Activated CD8-positive, alpha-beta memory T cell treated with anti-CD3 and anti-CD28 coated beads, Interleukin-2, amount 50 U/mL, for 1 hour (primary cell): ENCODE data around the gene PSMC3.

Experiments used
- DNase-seq: peaks from one replicate; pipeline ENCODE4 v3.0.0-alpha.2; 2020; ENCODE audit errors: extremely low read depth

PSMC3 gene

DNA sequence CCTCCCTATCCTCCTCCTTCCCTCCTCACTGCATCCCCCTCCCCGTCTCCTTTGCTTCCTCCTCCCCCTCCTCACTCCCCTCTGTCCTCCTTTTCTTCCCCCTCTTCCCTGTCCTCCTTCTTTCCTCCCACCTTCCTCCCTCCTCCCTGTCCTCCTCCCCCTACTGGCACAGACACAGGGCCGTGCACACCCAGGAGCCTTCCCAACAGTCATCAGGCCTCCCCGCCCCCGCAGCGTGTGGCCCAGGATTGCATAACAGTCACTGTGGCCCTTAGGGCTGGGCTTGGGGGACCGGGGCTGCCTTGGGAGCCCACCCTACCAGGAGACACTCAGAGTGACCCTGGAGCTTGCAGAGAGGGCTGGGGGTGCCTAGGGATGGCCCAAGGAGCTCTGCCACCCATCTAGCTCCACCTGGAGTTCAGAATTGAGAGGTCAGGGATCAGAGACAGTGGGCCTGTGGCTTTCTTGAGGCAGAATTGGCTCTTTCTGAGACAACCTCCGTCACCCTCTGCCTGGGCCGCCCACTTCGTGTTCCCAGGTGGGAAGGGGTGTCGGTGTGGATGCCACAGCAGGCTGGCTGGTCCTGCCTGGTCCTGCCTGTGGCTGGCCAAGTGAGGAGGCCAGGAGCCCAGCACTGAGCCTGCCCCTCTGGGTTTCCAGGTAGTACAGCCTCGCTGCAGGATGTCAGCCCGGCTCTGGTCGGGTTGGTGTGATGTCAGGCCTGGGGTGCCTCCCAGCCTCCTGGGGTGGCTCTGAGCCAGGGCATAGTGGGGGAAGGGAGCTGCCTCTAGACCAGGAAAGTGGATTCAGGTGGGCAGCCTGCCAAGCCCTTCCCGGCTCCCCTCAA lies 49.5 kb downstream of the PSMC3 start:
- no peak for DNase-seq

DNA sequence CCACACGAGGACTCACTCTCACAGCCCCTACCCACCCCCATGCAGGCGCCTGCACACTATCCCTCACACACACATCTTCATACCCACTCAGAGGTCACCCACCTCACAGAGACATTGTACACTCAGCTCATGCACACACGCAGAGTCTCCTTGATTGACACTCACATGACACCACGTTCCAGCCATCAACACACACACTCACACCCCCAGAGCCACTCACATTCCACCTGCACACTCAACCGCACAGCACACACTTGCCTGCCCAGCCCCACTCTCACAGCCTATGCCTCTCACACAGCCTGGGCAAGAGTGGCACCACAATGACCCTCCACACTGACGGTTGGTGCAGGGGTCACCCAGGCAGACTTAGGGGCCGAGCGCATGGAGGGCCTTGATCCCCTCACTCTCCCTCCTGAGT lies 50.1 kb downstream of the PSMC3 start:
- no peak for DNase-seq

DNA sequence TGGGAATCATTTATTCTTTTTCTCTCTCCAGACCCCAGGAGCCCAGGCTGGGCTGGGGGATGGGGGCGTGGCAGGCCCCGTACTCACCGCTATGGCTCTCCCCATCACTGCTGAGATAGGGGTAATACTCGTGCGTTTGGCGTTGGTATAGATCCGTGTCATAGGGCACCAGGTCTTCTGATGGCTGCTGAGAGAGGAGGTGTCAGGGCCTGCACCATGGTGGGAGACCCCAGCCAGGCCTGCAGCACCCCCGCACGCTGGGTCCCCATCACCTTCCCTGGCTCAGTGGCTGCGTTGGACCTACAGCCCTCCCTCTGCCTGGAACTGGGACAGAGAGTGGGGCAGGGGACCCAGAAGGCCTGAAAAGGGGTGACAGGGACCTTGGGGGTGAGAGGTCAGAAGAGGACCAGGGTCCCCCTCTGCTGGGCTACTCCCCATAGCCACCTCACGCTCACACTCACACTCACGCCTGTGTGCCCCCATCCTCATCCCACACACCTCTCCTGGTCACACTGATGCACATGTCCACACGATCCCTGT lies 50.6 kb downstream of the PSMC3 start:
- no peak for DNase-seq

DNA sequence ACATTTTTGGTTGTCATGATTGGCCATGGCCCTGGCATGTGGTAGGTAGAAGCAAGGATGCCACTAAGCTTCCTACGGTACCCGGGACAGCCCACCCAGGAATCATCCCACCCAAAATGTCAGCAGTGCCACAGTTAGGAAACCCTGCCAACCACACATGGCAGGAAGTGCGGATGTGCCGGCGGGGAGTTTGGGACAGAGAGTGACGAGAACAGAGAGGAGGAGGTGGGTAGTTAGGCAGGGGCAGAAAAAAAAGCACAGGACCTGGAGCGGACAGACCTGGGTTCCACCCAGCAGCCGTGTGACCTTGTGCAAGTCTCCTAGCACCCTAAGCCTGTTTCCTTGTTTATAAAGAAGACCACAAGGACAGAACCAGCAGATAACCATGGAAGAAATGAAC lies 51.2 kb downstream of the PSMC3 start:
- DNase-seq, result no peak

DNA sequence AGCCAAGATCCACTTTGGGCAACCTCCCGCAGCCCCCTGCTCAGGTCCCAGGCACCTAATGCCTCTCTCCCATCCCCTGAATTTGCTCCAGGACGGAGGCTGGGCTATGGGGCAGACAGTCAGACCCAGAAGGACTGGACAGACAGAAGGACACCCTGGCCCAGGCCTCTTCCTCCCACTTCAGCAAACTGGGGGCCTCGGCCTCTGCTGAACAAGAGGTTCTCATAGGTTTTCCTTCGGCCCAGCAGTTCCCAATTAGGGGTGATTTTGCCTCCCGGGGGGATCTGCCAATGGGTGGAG lies 51.6 kb downstream of the PSMC3 start:
- no peak for DNase-seq

DNA sequence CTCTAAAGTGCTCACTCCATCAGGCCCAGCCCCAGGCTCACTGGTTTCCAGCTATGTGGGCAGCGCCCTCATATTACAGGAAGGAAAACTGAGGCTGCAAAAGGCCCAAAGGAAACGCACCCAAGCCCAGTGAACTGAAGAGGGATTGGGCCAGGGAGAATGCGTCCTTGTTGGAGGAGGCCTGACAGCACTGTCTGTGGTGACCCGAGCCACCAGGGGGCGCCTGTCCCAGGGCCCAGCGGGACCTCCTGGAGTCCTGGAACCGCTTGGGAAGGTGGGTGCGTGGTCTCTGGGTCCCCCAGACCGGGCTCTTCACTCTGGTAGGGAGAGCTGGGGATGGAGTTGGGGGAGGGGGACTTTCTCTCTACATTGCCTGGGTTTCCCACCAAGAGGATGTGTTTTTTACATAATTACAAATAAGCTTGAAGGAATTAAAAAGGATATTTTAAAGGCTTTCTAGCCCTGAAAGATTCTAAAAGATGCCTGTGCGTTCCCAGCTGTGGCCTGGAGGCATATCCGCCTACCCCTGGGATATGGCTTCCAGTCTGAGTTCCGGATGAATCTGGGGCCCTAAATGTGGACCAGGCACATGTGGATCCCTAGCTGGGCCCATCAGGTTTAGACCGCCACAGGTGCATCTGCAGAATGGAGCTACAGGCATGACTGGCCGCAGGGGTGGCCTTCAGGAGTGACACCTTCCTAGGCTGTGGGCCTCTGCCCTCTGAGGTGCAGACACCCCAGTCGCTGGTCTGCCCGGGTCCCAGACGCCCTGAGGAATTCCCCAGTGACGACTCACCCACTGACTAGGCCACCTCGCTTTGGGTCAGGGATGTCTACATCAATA lies 52.1 kb downstream of the PSMC3 start:
- peak; percentile 54 for DNase-seq

DNA sequence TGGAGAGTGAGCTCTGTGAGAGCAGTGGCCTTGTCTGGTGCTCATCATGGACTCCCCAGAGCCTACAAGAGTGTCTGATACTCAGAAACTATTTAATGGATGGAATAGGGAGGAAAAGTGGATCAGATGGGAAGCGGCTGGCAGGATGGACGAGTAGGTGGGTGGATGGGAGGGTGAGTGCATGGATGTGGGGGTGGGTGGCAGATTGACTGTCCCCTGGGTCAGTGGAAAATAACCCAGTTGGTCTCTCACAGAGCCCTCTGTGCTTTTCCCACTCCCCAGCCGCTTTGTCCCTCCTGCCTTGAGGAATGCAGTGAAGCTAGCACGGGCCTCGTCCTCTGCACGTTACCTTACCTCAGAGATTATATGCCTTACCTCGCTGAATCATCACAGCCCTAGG lies 53.8 kb downstream of the PSMC3 start:
- no peak for DNase-seq

DNA sequence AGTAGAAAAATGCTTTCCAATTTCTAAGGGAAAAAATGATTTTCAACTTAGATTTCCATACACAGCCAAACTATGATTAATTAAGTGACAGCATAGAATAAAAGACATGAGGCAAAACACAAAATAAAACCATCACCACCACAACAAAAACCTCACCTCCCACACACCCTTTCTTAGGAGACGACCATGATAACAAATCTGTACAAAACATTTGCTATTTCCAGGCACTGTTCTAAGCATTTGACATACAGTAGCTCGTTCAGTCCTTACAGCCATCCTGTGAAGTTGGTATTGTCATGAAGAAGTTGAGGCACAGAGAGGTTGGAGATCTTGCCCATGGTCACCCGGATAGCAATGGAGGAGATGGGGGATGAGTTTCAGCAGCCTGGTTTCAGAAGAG lies 56.6 kb downstream of the PSMC3 start:
- no peak for DNase-seq
